Activated CD4-positive, alpha-beta T cell treated with anti-CD3 and anti-CD28 coated beads, Interleukin-2, amount 50 U/mL, for 1 hour (primary cell): Measurements from ENCODE around the gene ATCAY.
"Not testable (repeated sequence)": the region's sequence is repeated elsewhere in the genome, so short reads cannot be mapped to it uniquely, and the experiment has no call there.

Experiments used
- DNase-seq: peaks from one replicate; pipeline ENCODE4 v3.0.0-alpha.2; 2020

ATCAY gene

DNA sequence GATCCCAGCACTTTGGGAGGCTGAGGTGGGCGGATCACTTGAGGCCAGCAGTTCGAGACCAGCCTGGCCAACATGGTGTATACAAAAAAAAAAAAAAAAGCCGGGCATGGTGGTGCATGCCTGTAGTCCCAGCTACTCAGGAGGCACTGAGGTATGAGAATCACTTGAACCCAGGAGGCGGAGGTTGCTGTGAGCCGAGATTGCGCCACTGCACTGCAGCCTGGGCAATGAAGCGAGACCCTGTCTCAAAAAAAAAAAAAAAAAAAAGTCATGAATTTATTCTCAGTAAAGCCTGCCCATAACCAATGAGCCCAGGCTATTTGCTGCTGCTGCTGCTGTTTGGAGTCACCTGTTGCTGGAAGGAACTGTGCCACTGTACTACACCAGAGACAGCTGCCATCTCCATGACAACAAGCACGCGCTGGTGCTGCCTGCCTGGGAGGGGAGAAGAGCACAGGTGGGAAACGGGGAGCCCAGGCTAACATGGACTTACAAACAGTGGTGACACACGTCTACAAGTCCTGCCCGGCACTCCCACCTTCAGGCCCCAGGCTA, 23.0 kb upstream of the ATCAY start:
- no peak for DNase-seq

DNA sequence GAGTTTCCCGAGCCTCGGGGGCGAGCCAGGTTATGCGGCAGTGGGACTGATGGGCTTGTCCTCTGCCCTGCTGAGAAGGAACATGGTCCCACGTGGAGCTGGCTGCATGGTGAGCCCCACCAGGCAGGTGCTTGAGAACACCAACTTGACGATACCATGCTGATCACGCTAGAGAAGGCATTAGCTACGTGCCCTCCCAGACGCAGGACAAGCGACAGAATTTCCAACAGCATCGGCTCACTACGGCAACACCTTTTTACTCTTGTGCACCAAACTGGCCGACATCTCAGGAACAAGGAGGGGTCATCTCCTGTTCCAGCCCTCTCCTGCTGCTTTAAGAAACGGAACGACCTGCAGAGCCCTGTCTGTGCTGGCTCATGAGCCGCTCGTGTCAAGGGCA, 20.0 kb upstream of the ATCAY start:
- DNase-seq, result no peak

DNA sequence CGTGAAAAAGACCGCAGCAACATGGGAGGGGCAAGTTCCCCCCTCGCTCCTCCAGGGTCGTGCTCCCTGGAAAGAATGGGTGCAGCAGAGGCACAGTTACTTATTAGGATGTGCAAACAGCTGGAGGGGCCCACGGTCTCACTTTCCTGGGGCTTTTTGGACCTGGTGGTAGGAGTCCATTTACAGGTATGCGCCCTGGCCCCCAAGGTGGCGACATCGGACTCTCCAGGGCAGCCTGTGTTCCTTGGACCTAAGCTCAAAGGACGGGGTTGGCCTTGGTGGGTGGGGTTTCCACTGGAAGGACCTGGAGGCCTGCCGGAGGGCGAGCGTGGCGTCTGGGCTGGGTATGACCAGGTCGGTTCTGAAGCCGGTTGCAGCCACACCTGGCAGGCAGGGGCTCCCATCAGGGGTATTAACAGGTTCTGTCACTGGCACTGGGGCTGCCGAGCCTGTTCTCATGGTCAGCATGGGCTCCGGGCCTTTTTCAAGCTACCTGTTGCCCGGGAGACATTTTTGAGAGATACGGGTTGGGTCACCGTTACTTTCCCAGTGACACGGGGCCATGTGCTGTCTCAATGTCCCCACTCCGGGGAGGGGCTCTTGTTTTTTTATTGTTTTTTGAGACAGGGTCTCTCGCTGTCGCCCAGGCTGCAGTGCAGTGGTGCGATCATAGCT, 17.5 kb upstream of the ATCAY start:
- no peak for DNase-seq

DNA sequence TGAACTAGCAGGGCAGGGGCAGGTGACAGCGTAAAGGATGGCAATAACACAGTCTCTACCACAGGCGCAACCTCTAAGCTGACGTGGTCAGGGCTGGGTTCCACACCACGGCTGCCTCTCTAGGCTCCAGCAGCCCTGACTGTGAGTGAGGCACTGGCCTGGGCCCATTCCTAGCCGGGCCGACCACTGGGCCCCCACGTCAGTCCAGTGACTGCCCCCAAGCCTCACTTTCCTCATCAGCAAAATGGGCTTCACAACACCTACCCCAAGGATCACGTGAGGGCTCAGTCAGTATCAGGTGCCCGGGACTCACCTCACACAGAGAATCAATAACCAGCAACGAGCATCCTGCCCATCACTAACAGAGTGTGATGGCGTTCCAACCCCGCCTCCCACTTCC, 16.8 kb upstream of the ATCAY start:
- no peak for DNase-seq

DNA sequence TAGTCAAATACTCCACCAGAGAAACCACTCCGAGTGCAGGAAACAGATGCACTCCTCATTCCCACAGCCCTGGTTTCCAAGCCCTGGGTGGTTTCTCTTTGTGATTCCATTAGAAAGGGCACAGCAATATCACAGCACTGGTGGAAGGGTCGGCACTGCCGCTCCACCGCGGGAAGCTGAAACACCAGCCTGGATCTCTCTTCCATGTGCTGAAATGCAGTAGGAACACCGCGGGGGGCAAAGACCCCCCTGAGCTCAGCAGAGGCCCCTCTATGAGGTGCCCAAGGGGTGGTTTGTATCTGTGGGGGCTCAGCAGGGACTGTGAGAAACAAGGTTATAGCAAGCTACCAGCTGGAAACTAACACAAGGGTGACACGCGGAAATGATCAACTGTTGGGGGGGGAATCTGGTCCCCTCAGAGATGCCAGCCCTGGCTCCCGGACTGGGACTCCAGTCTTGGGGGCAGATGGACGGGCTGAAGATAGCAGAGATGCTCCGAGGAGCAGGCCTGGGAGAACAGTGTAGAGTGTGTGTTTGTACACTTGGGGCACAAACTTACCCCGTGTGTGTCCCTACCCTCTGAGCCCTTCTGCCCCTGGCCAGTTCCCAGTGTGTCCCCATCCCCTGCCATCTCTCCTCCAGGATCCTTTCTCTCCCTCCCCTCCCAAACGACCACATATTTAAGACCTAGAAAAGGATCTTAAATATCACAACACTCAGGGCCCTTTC, 13.4 kb upstream of the ATCAY start:
- no peak for DNase-seq

DNA sequence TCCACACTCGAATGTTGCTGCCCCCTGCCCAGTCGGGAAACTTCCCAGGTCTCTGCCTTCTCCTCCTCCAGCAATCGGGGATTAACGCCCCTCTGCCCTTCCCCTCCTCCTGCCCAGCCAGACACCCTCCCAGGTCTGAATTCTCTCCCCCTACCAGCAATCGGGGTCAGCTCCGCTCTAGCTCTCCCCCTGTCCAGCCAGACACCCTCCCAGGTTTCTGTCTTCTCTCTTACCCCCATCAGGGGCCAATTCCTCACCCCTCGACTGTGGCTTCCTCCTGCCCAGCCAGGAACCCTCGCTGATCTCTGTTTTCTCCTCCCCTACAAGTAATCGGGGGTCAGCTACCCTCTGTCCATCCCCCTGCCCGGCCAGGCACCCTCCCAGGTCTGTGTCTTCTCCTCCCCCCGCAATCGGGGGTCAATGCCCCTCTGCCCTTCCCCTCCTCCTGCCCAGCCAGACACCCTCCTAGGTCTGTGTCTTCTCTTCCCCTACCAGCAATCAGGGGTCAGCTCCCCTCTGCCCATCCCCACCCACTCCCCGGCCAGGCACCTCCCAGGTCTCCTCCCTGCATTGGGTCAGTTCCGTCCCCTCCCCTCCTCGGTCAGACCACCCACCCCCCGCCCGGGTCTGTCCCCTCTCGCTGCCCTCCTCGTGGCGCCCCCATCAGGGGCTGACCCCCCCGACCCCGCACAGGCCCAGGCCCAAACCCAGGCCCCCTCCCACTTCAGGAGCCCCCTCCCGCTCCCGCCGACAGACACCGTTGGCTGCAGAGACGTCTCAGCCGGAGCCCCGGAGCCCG, 12.3 kb upstream of the ATCAY start:
- no peak for DNase-seq

DNA sequence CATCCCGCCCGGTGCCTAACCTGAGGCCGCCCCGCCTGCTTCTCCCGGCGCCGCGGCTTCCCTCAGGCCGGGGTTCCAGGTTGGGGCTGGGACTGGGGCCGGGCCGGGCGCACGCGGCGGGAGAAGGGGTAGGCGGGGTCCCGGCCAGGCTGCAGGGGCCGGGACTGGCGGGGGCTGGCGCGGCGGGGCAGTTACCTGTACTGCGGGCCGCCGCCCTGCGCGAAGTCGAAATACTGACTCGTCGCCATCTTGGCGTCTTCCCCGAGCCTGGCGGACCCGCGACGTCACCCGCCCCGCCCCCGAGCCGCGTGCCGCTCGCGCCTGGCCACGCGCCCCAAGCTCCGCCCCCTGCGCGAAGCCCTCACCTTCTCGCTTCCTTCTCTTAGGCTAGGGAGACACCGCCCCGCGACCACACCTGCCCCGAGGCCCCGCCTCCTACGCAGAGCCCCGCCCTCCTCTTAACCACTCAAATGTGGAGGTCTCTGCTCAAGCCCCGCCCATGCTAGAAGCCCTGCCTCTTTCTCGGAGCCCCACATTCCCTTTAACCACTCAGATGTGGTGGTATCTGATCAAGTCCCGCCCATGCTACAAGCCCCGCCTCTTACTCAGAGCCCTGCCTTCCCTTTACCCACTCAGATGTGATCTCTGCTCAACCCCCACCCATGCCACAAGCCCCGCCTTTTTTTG, 11.6 kb upstream of the ATCAY start, which contains the start of gene ZFR2:
ZFR2 (minus strand) TSS at position 269 of the 687 bp plus-strand sequence; CDS start at position 248, 21 bp downstream.
- peak; percentile 16 for DNase-seq

DNA sequence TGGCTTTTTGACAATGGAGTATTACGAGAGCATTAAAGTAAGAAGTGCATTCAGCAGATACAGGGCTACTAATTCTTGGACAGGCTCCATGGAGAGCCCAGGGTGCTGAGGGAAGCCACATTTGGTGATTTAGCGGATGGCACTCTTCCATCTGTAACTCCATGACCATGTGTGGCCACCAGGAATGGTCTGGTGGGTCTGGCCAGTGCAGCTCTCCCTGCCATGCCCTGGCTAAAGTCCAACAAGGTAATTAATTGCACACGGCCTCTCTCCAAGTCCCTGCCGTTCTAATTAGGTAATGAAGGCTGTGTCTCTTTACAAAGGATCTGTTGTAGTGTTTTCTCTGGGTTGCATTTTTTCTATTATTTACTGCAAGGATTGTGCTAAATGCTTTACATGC, 7.3 kb upstream of the ATCAY start:
- DNase-seq, result no peak

DNA sequence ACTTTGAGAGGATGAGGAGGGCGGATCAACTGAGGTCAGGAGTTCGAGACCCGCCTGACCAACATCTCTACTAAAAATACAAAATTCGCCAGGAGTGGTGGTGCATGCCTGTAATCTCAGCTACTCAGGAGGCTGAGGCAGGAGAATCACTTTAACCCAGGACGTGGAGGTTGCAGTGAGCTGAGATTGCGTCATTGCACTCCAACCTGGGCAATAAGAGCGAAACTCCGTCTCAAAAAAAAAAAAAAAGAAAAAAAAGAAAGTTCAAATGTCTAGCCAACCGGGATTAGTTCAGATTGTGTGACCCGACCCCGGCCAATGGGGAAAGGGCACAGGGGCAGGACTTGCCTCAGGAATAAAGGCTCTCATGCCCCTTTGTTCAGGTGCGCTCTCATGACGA, 5.8 kb upstream of the ATCAY start:
- DNase-seq, result not testable (repeated sequence)

DNA sequence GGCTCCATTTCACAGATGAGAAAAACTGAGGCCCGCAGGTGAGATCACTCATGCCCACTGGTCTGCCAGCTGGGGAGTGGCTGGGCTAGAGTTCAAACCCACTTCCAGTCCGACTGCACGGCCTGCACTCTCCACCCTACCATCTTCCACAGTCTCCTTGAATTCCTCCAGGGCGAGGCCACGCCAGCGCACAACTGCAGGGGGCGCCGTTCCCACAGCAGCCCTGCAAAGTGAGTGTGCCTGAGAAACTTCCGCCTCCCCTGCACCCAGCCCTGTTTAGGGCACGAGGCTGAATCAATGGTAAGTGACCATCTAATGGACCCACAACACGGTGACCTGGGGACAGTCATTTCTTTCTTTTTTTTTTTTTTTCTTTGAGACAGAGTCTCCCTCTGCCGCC, 829 bp upstream of the ATCAY start:
- no peak for DNase-seq

DNA sequence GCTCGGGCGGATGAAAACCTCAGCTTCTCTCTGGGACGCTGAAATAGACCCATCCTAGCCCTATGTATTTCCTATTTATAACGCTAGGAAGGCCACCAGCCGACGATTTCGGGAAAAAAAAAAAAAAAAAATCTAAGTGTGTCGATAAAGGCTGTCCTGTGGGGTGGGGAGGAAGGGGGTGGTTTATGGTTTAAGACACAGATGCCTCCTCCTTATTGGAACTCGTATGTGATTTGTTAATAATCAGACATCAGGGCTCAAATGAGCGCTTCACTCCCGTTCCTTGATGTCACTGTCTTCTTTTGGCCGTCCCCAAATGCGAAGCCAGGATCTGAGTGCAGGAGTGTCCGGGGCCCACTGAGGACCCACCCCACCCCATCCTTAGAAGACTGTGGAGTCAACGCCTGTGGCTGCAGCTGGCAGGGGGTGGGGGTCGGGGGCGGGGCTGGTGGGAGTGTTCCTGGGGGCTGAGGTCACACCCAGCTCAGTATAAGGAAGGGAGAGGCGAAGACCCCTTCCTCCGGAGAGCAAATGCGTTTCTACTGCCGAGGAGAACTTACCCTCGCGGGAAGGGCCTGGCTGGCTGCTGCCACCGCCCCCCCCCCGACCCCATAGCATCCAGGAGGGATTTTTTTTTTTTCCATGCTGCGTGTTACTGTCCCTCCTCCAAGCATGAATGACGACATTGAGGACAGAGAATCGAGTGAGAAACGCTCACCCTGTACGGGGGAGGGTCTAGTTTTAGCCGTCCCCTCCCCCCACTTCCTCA, 971 bp downstream of the ATCAY start:
- no peak for DNase-seq

DNA sequence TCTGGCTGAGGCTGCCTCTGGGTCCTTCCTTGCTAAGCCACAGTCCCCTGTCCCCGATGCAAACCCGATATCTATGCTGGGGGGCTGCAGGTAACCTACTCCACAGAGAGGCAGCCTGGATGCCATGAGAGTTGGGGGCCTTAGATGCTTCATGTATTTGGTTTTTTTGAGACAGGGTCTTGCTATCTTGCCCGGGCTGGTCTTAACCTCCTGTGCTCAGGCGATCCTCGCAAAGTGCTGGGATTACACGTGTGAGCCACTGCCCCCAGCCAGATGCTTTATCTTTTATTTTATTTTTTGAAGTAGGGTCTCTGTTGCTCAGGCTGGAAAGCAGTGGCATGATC, 1.5 kb downstream of the ATCAY start:
- DNase-seq, result no peak

DNA sequence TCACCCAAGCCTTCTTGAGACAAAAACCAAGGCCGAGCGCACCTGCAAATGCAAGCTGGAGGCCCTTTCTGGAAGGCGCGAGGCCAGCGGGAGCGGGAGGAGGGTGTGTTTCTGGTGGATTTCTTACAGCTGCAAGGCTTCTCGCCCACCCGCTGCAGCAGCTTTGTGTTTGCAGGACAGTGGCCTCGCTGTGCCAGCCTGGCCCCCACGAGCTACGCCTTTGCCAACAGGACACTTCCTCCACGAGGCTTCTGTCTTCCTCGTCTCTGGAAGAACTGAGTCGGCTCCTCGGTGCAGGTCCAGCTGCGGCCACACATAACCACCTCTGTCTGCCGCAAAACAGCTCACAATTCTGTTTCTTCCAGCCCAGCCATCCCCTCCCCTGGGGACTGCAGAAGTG, 10.1 kb downstream of the ATCAY start:
- DNase-seq, result no peak

DNA sequence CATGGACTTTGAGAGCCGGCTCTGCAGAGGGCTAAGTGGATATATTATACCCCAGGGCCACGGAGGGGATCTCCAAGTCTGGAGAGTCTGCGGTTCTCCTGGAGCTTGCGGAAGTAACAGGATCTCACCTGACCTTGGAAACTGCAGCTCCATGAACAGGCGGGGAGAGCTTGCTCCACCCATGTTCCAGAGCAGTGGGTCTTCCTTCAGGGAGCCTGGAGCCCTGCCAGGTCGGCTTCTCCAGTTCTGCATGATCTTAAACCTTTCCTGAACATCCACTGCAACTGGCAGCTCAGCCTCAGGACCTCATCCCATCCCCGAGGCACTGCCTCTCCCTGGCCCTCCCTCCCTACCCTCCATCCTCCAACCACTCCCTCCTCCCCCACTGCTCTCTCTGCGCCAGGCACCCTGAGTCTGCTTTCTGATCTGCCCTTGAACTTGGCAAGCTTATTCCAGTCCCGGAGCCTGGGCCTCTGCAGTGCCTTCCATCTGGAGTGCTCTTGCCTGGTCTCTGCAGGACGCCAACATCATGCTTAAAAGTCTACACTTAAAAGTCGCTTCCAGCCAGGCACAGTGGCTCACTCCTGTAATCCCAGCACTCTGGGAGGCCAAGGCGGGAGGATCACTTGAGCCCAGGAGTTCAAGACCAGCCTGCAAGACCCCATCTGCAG, 13.2 kb downstream of the ATCAY start:
- no peak for DNase-seq

DNA sequence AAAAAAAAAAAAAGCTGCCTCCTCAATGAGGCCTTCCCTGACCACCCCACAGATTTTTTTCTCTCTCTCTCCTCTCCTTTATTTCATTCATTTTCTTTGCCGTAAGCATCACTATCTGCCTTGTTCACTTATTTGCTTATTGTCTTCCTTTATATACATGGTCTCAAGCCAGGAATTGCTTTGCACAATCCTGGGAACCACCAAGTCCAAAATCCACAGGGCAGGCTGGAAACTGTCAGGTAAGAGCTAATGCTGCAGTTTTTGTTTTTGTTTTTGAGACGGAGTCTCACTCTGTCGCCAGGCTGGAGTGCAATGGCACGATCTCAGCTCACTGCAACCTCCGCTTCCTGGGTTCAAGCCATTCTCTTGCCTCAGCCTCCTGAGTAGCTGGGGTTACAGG, 14.5 kb downstream of the ATCAY start:
- not testable (repeated sequence) for DNase-seq

DNA sequence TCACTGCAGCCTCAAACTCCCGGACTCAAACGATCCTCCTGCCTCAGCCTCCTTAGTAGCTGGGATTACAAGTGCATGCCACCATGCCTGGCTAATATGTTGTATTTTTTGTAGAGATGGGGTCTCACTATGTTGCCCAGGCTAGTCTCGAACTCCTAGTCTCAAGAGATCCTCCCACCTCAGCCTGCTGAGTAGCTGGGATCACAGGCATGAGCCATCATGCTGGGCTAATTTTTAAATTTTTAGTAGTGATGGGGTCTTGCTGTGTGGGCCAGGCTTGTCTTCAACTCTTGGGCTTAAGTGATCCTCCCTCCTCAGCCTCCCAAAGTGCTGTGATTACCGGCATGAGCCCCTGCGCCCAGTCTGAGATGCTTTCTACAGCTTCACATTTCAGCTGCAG, 15.3 kb downstream of the ATCAY start:
- no peak for DNase-seq

DNA sequence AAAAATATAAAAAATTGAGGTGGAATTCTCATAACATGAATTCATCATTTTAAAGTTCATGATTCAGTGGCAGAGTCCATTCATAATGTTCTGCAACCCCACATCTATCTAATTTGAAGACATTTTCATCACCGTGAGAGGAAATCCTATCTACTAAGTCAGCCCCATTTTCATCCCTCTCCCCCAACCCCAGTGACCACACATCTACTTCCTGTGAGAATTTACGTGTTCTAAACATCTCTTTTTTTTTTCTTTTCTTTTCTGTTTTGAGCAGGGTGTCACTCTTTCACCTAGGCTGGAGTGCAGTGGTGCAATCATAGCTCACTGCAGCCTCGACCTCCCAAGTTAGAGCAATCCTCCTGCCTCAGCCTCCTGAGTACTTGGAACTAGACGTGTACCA, 17.5 kb downstream of the ATCAY start:
- DNase-seq, result no peak

DNA sequence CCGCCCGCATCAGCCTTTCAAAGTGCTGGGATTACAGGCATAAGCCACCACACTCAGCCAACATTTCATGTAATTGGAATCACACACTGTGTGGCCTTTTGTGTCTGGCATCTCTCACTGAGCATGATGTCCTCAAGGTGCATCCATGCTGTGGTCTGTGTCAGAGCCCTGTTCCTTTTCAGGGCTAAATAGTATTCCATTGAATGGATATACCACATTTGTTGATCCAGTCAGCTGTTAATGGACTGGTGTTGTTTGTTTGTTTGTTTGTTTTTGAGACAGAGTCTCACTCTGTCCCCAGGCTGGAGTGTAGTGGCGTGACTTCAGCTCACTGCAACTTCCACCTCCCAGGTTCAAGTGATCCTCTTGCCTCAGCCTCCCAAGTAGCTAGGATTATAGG, 17.9 kb downstream of the ATCAY start:
- no peak for DNase-seq

DNA sequence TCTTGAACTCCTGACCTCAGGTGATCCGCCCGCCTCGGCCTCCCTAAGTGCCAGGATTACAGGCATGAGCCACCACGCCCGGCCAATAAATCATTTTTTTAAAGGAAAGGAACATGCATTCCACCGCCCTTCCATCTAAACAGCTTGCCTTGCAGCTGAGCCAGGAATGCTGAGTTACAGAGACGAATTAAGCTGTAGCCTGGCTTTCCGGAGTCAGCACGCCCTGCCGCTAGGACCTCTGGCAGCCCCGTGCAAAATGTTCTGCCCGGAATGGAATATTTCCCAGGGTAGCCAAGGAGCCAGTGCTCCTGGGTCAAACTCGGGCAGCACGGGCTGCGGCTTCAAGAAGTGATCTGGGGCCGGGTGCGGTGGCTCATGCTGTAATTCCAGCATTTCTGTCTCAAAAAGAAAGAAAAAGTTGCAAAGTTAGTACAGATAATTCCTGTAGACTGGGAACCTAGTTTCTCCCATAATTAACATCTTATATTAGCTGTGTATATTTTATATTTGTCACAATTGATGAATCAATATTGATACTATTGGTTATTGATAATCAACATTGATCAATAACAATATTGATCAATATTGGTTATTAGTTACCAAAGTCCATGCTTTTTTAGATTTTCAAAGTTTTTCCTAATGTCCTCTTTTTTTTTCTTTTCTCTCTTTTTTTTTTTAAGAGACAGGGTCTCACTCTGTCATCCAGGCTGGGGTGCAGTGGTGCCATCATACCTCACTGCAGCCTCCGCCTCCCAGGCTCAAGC, 19.2 kb downstream of the ATCAY start:
- no peak for DNase-seq

DNA sequence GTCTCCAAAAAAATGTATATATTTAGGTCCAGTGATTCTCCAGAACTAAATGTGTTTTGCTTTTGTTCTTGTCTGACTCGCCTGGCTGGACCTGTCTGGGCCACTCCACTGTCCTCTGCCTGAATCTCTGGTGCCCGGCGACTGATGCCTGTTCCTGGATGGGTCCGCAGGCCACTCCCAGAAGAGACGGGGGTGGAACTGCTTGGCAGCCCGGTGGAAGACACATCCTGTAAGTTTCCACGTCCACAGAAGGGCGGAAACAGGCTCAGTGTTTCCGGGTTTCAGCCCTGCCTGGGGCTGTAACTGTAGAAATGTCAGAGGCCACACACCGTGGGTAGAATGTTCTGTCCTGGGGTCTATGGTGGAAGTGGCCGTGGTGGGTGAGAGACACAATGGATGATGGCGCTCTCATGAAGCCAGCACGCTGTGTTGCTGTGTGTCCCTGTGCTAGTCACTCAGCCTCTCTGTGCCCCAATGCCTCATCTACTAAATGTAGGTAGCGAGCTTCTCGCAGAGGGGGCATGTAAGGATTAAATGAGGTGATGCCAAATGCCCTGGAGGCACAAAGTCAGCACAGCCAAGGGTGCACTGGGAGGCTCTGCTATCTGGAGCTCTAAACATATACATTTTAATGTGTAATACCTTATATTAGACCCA, 22.0 kb downstream of the ATCAY start:
- no peak for DNase-seq
